Large intestine (tissue), 3 donors: ENCODE measurements around the gene DISP3. TPM values are rescaled to one million over a fixed set of nuclear protein-coding genes. Genes with fewer than 3 reads are reported as not detected.

ENCODE experiments used
- DNase-seq, 2 donors: peaks; one replicate each; pipeline versions ENCODE4 v3.0.0 to v3.0.0-alpha.2; 2013
- H3K27ac ChIP-seq: one replicate; pipeline ENCODE4 v1.5.1; 2013; ENCODE audit warnings: low read length
- H3K27me3 ChIP-seq: 2 replicates; pipeline ENCODE4 v1.6.1; 2013; ENCODE audit warnings: low read length; ENCODE audit not compliant: control insufficient read depth, insufficient read depth
- H3K36me3 ChIP-seq: 2 replicates; pipeline ENCODE4 v1.6.1; 2013; ENCODE audit warnings: low read length; ENCODE audit not compliant: control insufficient read depth, insufficient read depth
- H3K4me1 ChIP-seq: one replicate; pipeline ENCODE4 v1.6.1; 2013; ENCODE audit warnings: low read length; ENCODE audit not compliant: control insufficient read depth, insufficient read depth
- H3K4me3 ChIP-seq: one replicate; pipeline ENCODE4 v1.5.1; 2013; ENCODE audit warnings: low read length
- H3K9me3 ChIP-seq: one replicate; pipeline ENCODE4 v1.6.1; 2013; ENCODE audit warnings: mild to moderate bottlenecking, low read depth, low read length, moderate library complexity; ENCODE audit not compliant: control insufficient read depth
- WGBS: methylation state at CpG from one replicate; pipeline ENCODE4 v1.1.5; 2013; ENCODE audit warnings: low lambda C conversion rate; ENCODE audit not compliant: insufficient coverage; 5-methylcytosine and 5-hydroxymethylcytosine counted together
- polyA plus RNA-seq: library from polyadenylated mRNA; unstranded; fragments of 120-200 nt; gene quantifications from one replicate; pipeline ENCODE4 v1.2.1, GENCODE V29; 2013

The DISP3 gene
- polyA plus RNA-seq, 1 donor, result 0.76 TPM

- no peak overlapping the region for H3K27ac ChIP-seq
- no peaks in the 10 kb centered on the region for H3K9me3 ChIP-seq
- H3K4me1 ChIP-seq, result no peaks in the 10 kb centered on the region
- no peak for DNase-seq
- no peaks in the 10 kb centered on the region for H3K36me3 ChIP-seq
- no peaks in the 10 kb centered on the region for H3K27me3 ChIP-seq
- H3K4me3 ChIP-seq, result no peak overlapping the region
- no CpG with 5 or more reads among the region's 4 CpGs for WGBS
Measured at GRCh38 chr1:11514366-11514765, 35.4 kb downstream of the DISP3 start.

- Histone ChIP-seq H3K4me1 (no peaks in the 10 kb centered on the region), H3K36me3 (no peaks in the 10 kb centered on the region), H3K4me3 (no peak overlapping the region), H3K27me3 (no peaks in the 10 kb centered on the region), H3K27ac (no peak overlapping the region), H3K9me3 (no peaks in the 10 kb centered on the region)
- no CpG with 5 or more reads among the region's 21 CpGs for WGBS
- no peak for DNase-seq
Measured at GRCh38 chr1:11515368-11516300, 36.7 kb downstream of the DISP3 start.

- no peak for DNase-seq
- Histone ChIP-seq H3K9me3 (no peaks in the 10 kb centered on the region), H3K27me3 (no peaks in the 10 kb centered on the region), H3K4me1 (no peaks in the 10 kb centered on the region), H3K27ac (no peak overlapping the region), H3K36me3 (no peaks in the 10 kb centered on the region), H3K4me3 (no peak overlapping the region)
- WGBS, result no CpG with 5 or more reads among the region's 9 CpGs
Measured at GRCh38 chr1:11516961-11517635, 38.1 kb downstream of the DISP3 start.

- H3K9me3 ChIP-seq, result no peaks in the 10 kb centered on the region
- no peaks in the 10 kb centered on the region for H3K36me3 ChIP-seq
- DNase-seq, result no peak
- no peak overlapping the region for H3K27ac ChIP-seq
- H3K4me3 ChIP-seq, result no peak overlapping the region
- WGBS, result no CpG with 5 or more reads among the region's 16 CpGs
- H3K4me1 ChIP-seq, result no peaks in the 10 kb centered on the region
- no peaks in the 10 kb centered on the region for H3K27me3 ChIP-seq
Measured at GRCh38 chr1:11518016-11518701, 39.2 kb downstream of the DISP3 start.

- Histone ChIP-seq H3K4me3 (no peak overlapping the region), H3K27ac (no peak overlapping the region), H3K4me1 (no peaks in the 10 kb centered on the region), H3K27me3 (no peaks in the 10 kb centered on the region), H3K9me3 (no peaks in the 10 kb centered on the region), H3K36me3 (no peaks in the 10 kb centered on the region)
- WGBS, result no CpG with 5 or more reads among the region's 18 CpGs
- DNase-seq, result no peak
Measured at GRCh38 chr1:11518791-11519628, 40.1 kb downstream of the DISP3 start.

GRCh38 chr1:11519629-11520031 lies 40.7 kb downstream of the DISP3 start:
- H3K4me3 ChIP-seq, result no peak overlapping the region
- no peaks in the 10 kb centered on the region for H3K36me3 ChIP-seq
- no peaks in the 10 kb centered on the region for H3K4me1 ChIP-seq
- H3K27ac ChIP-seq, result no peak overlapping the region
- H3K9me3 ChIP-seq, result no peaks in the 10 kb centered on the region
- DNase-seq, result no peak
- WGBS, result no CpG with 5 or more reads among the region's 13 CpGs
- no peaks in the 10 kb centered on the region for H3K27me3 ChIP-seq

- H3K27me3 ChIP-seq, result no peaks in the 10 kb centered on the region
- no peak overlapping the region for H3K27ac ChIP-seq
- no peaks in the 10 kb centered on the region for H3K4me1 ChIP-seq
- H3K9me3 ChIP-seq, result no peaks in the 10 kb centered on the region
- WGBS, result no CpG with 5 or more reads among the region's 23 CpGs
- no peaks in the 10 kb centered on the region for H3K36me3 ChIP-seq
- H3K4me3 ChIP-seq, result no peak overlapping the region
- no peak for DNase-seq
Measured at GRCh38 chr1:11520531-11521233, 41.7 kb downstream of the DISP3 start.

- no peaks in the 10 kb centered on the region for H3K9me3 ChIP-seq
- no peaks in the 10 kb centered on the region for H3K36me3 ChIP-seq
- no peak for DNase-seq
- no peak overlapping the region for H3K4me3 ChIP-seq
- H3K27ac ChIP-seq, result no peak overlapping the region
- no peaks in the 10 kb centered on the region for H3K27me3 ChIP-seq
- H3K4me1 ChIP-seq, result no peaks in the 10 kb centered on the region
- 100% methylated on average over 2 of the region's 12 CpGs for WGBS
Measured at GRCh38 chr1:11521582-11522399, 42.8 kb downstream of the DISP3 start.
